G401.6 (cell line): ENCODE measurements around the gene MYF5.
"Not testable (repeated sequence)": the region's sequence is repeated elsewhere in the genome, so short reads cannot be mapped to it uniquely, and the experiment has no call there.

Experiments used
- FAIRE-seq: peaks from 2 replicates; lab custom pipeline; 2012; peaks lifted over from hg19 to GRCh38; lab: Jason Lieb, UNC

MYF5 gene

GRCh38 chr12:80716696-80717469 lies at the start of gene MYF5:
MYF5 (plus strand) TSS chr12:80716912; CDS start chr12:80717064, 152 bp downstream.
- FAIRE-seq, result no peak

- no peak for FAIRE-seq
Observed at GRCh38 chr12:80670214-80670613, 46.5 kb upstream of the MYF5 start.

- not testable (repeated sequence) for FAIRE-seq
Observed at GRCh38 chr12:80676042-80676636, 40.6 kb upstream of the MYF5 start.

- FAIRE-seq, result no peak
Observed at GRCh38 chr12:80676856-80677255, 39.9 kb upstream of the MYF5 start.

GRCh38 chr12:80677994-80678393 lies 38.7 kb upstream of the MYF5 start:
- FAIRE-seq, result no peak

GRCh38 chr12:80679346-80680131 lies 37.2 kb upstream of the MYF5 start:
- no peak for FAIRE-seq

GRCh38 chr12:80681287-80681686 lies 35.4 kb upstream of the MYF5 start:
- no peak for FAIRE-seq

- FAIRE-seq, result no peak
Observed at GRCh38 chr12:80681786-80682185, 34.9 kb upstream of the MYF5 start.

- no peak for FAIRE-seq
Observed at GRCh38 chr12:80684077-80684495, 32.6 kb upstream of the MYF5 start.

- FAIRE-seq, result no peak
Observed at GRCh38 chr12:80690090-80690489, 26.6 kb upstream of the MYF5 start.

GRCh38 chr12:80690513-80690912 lies 26.2 kb upstream of the MYF5 start:
- no peak for FAIRE-seq

GRCh38 chr12:80692114-80692513 lies 24.6 kb upstream of the MYF5 start:
- FAIRE-seq, result no peak

GRCh38 chr12:80697270-80697887 lies 19.3 kb upstream of the MYF5 start:
- FAIRE-seq, result no peak

GRCh38 chr12:80698256-80698655 lies 18.5 kb upstream of the MYF5 start:
- FAIRE-seq, result no peak

GRCh38 chr12:80698847-80699542 lies 17.7 kb upstream of the MYF5 start:
- no peak for FAIRE-seq

- no peak for FAIRE-seq
Observed at GRCh38 chr12:80700327-80700726, 16.4 kb upstream of the MYF5 start.

GRCh38 chr12:80701388-80701787 lies 15.3 kb upstream of the MYF5 start:
- FAIRE-seq, result no peak

- FAIRE-seq, result no peak
Observed at GRCh38 chr12:80702889-80703805, 13.6 kb upstream of the MYF5 start.

GRCh38 chr12:80704420-80704819 lies 12.3 kb upstream of the MYF5 start:
- FAIRE-seq, result no peak

GRCh38 chr12:80707126-80707829 lies 9.4 kb upstream of the MYF5 start, which contains the start of gene MYF6:
MYF6 (plus strand) TSS chr12:80707634; CDS start chr12:80707720, 86 bp downstream.
- no peak for FAIRE-seq
